IMR-90 (cell line): ENCODE data around the gene CDC14A. TPM values are rescaled to one million over a fixed set of nuclear protein-coding genes. Genes with fewer than 3 reads are reported as not detected.

ENCODE experiments used
- ATAC-seq: fragments of 200-7000 bp; cut with Tn5 transposase; 2 replicates; pipeline ENCODE4 v1.9.1; 2020; ENCODE audit warnings: low read depth, mild to moderate bottlenecking, moderate library complexity
- BruUV-seq: library from RNA; stranded (reverse); fragments of 400-500 nt; replicated peaks from 2 replicates; lab custom pipeline; 2021; lab: Mats Ljungman, UMichigan
- CTCF ChIA-PET: fragments of 300-600 bp; formaldehyde crosslinking; extraction: SDS; loops from one replicate; lab custom pipeline; 2021; ENCODE audit warnings: antibody characterized with exemption; lab: Yijun Ruan, JAX
- POLR2A ChIA-PET: fragments of 300-600 bp; sonication (Branson Sonifier 250); formaldehyde crosslinking; loops from one replicate; lab custom pipeline; 2022; ENCODE audit warnings: antibody characterized with exemption; ENCODE audit not compliant: unreplicated experiment; lab: Charles Lee
- DNase-seq: peaks from one replicate; pipeline ENCODE4 v3.0.0; 2013
- H2AFZ ChIP-seq: replicated peaks from 2 replicates; pipeline ENCODE3; 2013; ENCODE audit warnings: low read length, mild to moderate bottlenecking; ENCODE audit not compliant: poor library complexity
- H2AK5ac ChIP-seq: 2 replicates; pipeline ENCODE4 v1.6.1; 2013; ENCODE audit warnings: low read depth, low read length, inconsistent platforms
- H2AK9ac ChIP-seq: replicated peaks from 2 replicates; pipeline ENCODE3; 2013; ENCODE audit warnings: mild to moderate bottlenecking, low read depth, low read length, moderate library complexity; ENCODE audit not compliant: poor library complexity
- H2BK120ac ChIP-seq: 2 replicates; pipeline ENCODE4 v1.6.1; 2013; ENCODE audit warnings: low read depth, low read length, inconsistent platforms
- H2BK15ac ChIP-seq: 3 replicates; pipeline ENCODE4 v1.6.1; 2013; ENCODE audit warnings: low read depth, low read length, inconsistent platforms
- H2BK20ac ChIP-seq: 2 replicates; pipeline ENCODE4 v1.6.1; 2013; ENCODE audit warnings: low read depth, mild to moderate bottlenecking, inconsistent platforms, low read length, moderate library complexity
- H2BK5ac ChIP-seq: 2 replicates; pipeline ENCODE4 v1.6.1; 2013; ENCODE audit warnings: mild to moderate bottlenecking, low read depth, low read length, inconsistent platforms; ENCODE audit not compliant: poor library complexity, severe bottlenecking
- H3K14ac ChIP-seq: replicated peaks from 2 replicates; pipeline ENCODE4 v1.6.1; 2013; ENCODE audit warnings: low read depth, low read length, inconsistent platforms
- H3K18ac ChIP-seq: 2 replicates; pipeline ENCODE4 v1.6.1; 2013; ENCODE audit warnings: low read depth, low read length, control low read depth
- H3K23ac ChIP-seq: 2 replicates; pipeline ENCODE4 v1.6.1; 2013; ENCODE audit warnings: low read depth, low read length, inconsistent platforms
- H3K27ac ChIP-seq: 2 replicates; pipeline ENCODE4 v1.5.1; 2013; ENCODE audit warnings: mild to moderate bottlenecking, control low read depth, low read length; ENCODE audit not compliant: insufficient read depth
- H3K27me3 ChIP-seq: 2 replicates; pipeline ENCODE4 v1.6.1; 2013; ENCODE audit warnings: low read length; ENCODE audit not compliant: control insufficient read depth, insufficient read depth
- H3K36me3 ChIP-seq: 2 replicates; pipeline ENCODE4 v1.6.1; 2013; ENCODE audit warnings: low read length, mixed read lengths; ENCODE audit not compliant: control insufficient read depth, insufficient read depth
- H3K4ac ChIP-seq: 2 replicates; pipeline ENCODE4 v1.6.1; 2013; ENCODE audit warnings: low read depth, low read length, inconsistent platforms
- H3K4me1 ChIP-seq: 2 replicates; pipeline ENCODE4 v1.6.1; 2013; ENCODE audit warnings: low read length, mixed read lengths; ENCODE audit not compliant: control insufficient read depth, insufficient read depth
- H3K4me2 ChIP-seq: 2 replicates; pipeline ENCODE4 v1.6.1; 2013; ENCODE audit warnings: low read depth, mild to moderate bottlenecking, control low read depth, low read length, moderate library complexity
- H3K4me3 ChIP-seq: 2 replicates; pipeline ENCODE4 v1.5.1; 2013; ENCODE audit warnings: low read depth, mild to moderate bottlenecking, control low read depth, low read length, moderate library complexity; ENCODE audit not compliant: insufficient read depth
- H3K56ac ChIP-seq: 2 replicates; pipeline ENCODE4 v1.6.1; 2013; ENCODE audit warnings: low read length, inconsistent platforms; ENCODE audit not compliant: insufficient read depth; ENCODE audit errors: extremely low read depth
- H3K79me1 ChIP-seq, 2 experiments: 2 replicates each; pipeline ENCODE4 v1.6.1; 2013; ENCODE audit warnings: low read length in 2 of 2, inconsistent platforms in 1 of 2, low read depth in 1 of 2
- H3K9ac ChIP-seq: 2 replicates; pipeline ENCODE4 v1.6.1; 2013; ENCODE audit warnings: low read depth, low read length, control low read depth
- H3K9me1 ChIP-seq: 2 replicates; pipeline ENCODE4 v1.6.1; 2013; ENCODE audit warnings: low read length, inconsistent platforms; ENCODE audit not compliant: insufficient read depth
- H3K9me3 ChIP-seq: 2 replicates; pipeline ENCODE4 v1.6.1; 2013; ENCODE audit warnings: low read length; ENCODE audit not compliant: control insufficient read depth, insufficient read depth
- H4K20me1 ChIP-seq: 2 replicates; pipeline ENCODE4 v1.6.1; 2013; ENCODE audit warnings: low read length, inconsistent platforms; ENCODE audit not compliant: insufficient read depth
- H4K5ac ChIP-seq: 2 replicates; pipeline ENCODE4 v1.6.1; 2013; ENCODE audit warnings: mild to moderate bottlenecking, low read depth, low read length, control low read depth
- H4K8ac ChIP-seq, 2 experiments: 2 replicates each; pipeline ENCODE4 v1.6.1; 2013; ENCODE audit warnings: low read depth in 2 of 2, low read length in 2 of 2, control low read depth in 1 of 2, inconsistent platforms in 1 of 2
- H4K91ac ChIP-seq: 2 replicates; pipeline ENCODE4 v1.6.1; 2013; ENCODE audit warnings: low read depth, low read length, inconsistent platforms; ENCODE audit not compliant: insufficient read depth
- CHD1 ChIP-seq: IDR thresholded peaks from 2 replicates; pipeline ENCODE4 v1.6.1; 2012; ENCODE audit warnings: low read depth, low read length, improper control_type of control experiment
- RCOR1 ChIP-seq: IDR thresholded peaks from 2 replicates; pipeline ENCODE4 v1.6.1; 2012; ENCODE audit warnings: mild to moderate bottlenecking, low read length, improper control_type of control experiment; ENCODE audit not compliant: insufficient replicate concordance
- SMC3 ChIP-seq: fragments of 150-350 bp; IDR thresholded peaks from 2 replicates; pipeline ENCODE4 v1.6.1; 2016; ENCODE audit warnings: low read depth, mild to moderate bottlenecking, antibody characterized with exemption, low read length, moderate library complexity
- WGBS, 2 experiments: methylation state at CpG; one replicate each; pipeline versions ENCODE4 v1.1.5 to v1.1.7; 2013; ENCODE audit warnings: missing lambda C conversion rate in 2 of 2; ENCODE audit not compliant: insufficient read length in 1 of 2; ENCODE audit errors: extremely low coverage in 2 of 2; 5-methylcytosine and 5-hydroxymethylcytosine counted together
- dilution Hi-C: fragments of 300-500 bp; cut with HindIII; formaldehyde crosslinking; loops from one replicate; pipeline ENCODE4 v1.14.3; 2018; ENCODE audit warnings: low sequenced_read_pairs; ENCODE audit not compliant: unreplicated experiment
- in situ Hi-C: fragments of 300-500 bp; cut with MboI; formaldehyde crosslinking; loops from 3 replicates; pipeline ENCODE4 v1.14.3; 2019; ENCODE audit warnings: low sequenced_read_pairs, inconsistent platforms, mixed read lengths
- intact Hi-C: fragments of 100-400 bp; cut with micrococcal nuclease; formaldehyde crosslinking; loops from 2 replicates; pipeline ENCODE4 v1.10.0; 2022
- polyA plus RNA-seq, 3 experiments: library from polyadenylated mRNA; depleted of rRNA; stranded (reverse); fragments of >200 nt; gene quantifications; 2 replicates each; pipeline ENCODE4 v1.2.3, GENCODE V29; 2012; ENCODE audit warnings: low replicate concordance in 1 of 3
- total RNA-seq: library from RNA; depleted of rRNA; stranded (reverse); fragments of >200 nt; gene quantifications from 2 replicates; pipeline ENCODE4 v1.2.3, GENCODE V29; 2012

Gene CDC14A
- total and polyA plus RNA-seq, 2 of the 4 experiments (the other 2 are of a cell fraction): 1.7 to 3.0 TPM

GRCh38 chr1:100398648-100399047 lies 46.3 kb downstream of the CDC14A start:
- no peak for DNase-seq
- H3K79me1 ChIP-seq: peaks cover 4% of the 10 kb centered on the region in 2 experiments; a peak in 3 of 4 replicates
- intact Hi-C loops (no loop called here), in situ Hi-C loops (no loop called here), dilution Hi-C loops (no loop called here)
- no TSS peak for BruUV-seq
- H2AFZ ChIP-seq: no peak overlapping the region
- H3K27me3 ChIP-seq: no peaks in the 10 kb centered on the region
- H3K9me1 ChIP-seq: peaks cover 3% of the 10 kb centered on the region
- no peak overlapping the region for H3K18ac ChIP-seq
- H3K14ac ChIP-seq: no peak overlapping the region
- H3K9me3 ChIP-seq: no peaks in the 10 kb centered on the region
- no peak overlapping the region for H4K8ac ChIP-seq
- no peak for ATAC-seq
- no peak overlapping the region for H2BK120ac ChIP-seq
- no peak overlapping the region for H2AK9ac ChIP-seq
- H3K4me3 ChIP-seq: no peak overlapping the region
- H3K4me1 ChIP-seq: no peaks in the 10 kb centered on the region
- no peaks in the 10 kb centered on the region for H4K20me1 ChIP-seq
- no peak overlapping the region for H4K5ac ChIP-seq
- no peak overlapping the region for H2BK15ac ChIP-seq
- TF ChIP-seq SMC3: no peak
- no peak for TF ChIP-seq CHD1
- no peak for TF ChIP-seq RCOR1
- no peak overlapping the region for H3K4me2 ChIP-seq
- no peak overlapping the region for H4K91ac ChIP-seq
- CTCF ChIA-PET: interaction anchor here (0.6 kb wide), 1 partner anchor 28 kb away, joined by 3 read pairs; no protein-coding TSS in a partner anchor
- H2BK5ac ChIP-seq: no peak overlapping the region
- no peak overlapping the region for H3K9ac ChIP-seq
- H2AK5ac ChIP-seq: no peak overlapping the region
- H3K56ac ChIP-seq: no peak overlapping the region
- H3K27ac ChIP-seq: no peak overlapping the region
- no peak overlapping the region for H3K23ac ChIP-seq
- no CpG with 5 or more reads among the region's 2 CpGs for WGBS, 2 experiments
- H3K36me3 ChIP-seq: no peaks in the 10 kb centered on the region
- POLR2A ChIA-PET: no interaction called here
- no peak overlapping the region for H3K4ac ChIP-seq
- no peak overlapping the region for H2BK20ac ChIP-seq
